Fibroblast of lung (primary cell): ENCODE data around the gene BCAS3. TPM values are rescaled to one million over a fixed set of nuclear protein-coding genes. Genes with fewer than 3 reads are reported as not detected.

Experiments
- DNase-seq, 2 donors: peaks; one replicate each; pipeline versions ENCODE4 v3.0.0 to v3.0.0-alpha.2; 2010; ENCODE audit warnings: low read depth in 2 of 2
- H2AFZ ChIP-seq: 2 replicates; pipeline ENCODE4 v1.5.1; 2012; ENCODE audit warnings: low read length, control low read depth, inconsistent platforms
- H3K27ac ChIP-seq: 2 replicates; pipeline ENCODE4 v1.5.1; 2011; ENCODE audit warnings: low read length, control low read depth; ENCODE audit not compliant: insufficient read depth
- H3K27me3 ChIP-seq: 2 replicates; pipeline ENCODE4 v1.5.1; 2011; ENCODE audit warnings: mild to moderate bottlenecking, low read length; ENCODE audit not compliant: control insufficient read depth, insufficient read depth
- H3K36me3 ChIP-seq: 2 replicates; pipeline ENCODE4 v1.5.1; 2011; ENCODE audit warnings: low read length; ENCODE audit not compliant: control insufficient read depth, insufficient read depth
- H3K4me1 ChIP-seq: 2 replicates; pipeline ENCODE4 v1.5.1; 2011; ENCODE audit warnings: low read length; ENCODE audit not compliant: control insufficient read depth, insufficient read depth; ENCODE audit errors: extremely low read depth
- H3K4me2 ChIP-seq: 2 replicates; pipeline ENCODE4 v1.5.1; 2011; ENCODE audit warnings: low read length, control low read depth; ENCODE audit not compliant: insufficient read depth; ENCODE audit errors: extremely low read depth
- H3K4me3 ChIP-seq, 4 experiments: fragments of 200-600 bp in 1 of 4; sonication (generic) in 1 of 4; replicated peaks in 1 of 4; 2 replicates each; pipeline ENCODE4 v1.5.1; 2011 to 2016; ENCODE audit warnings: low read length in 4 of 4, low read depth in 3 of 4, mild to moderate bottlenecking in 3 of 4, control low read depth in 2 of 4, inconsistent platforms in 1 of 4, mixed read lengths in 1 of 4; ENCODE audit not compliant: insufficient read depth in 1 of 4; ENCODE audit errors: control extremely low read depth in 1 of 4
- H3K79me2 ChIP-seq: 2 replicates; pipeline ENCODE4 v1.5.1; 2012; ENCODE audit warnings: mild to moderate bottlenecking, low read length, inconsistent platforms; ENCODE audit not compliant: control insufficient read depth, insufficient read depth
- H3K9ac ChIP-seq: 2 replicates; pipeline ENCODE4 v1.5.1; 2011; ENCODE audit warnings: mild to moderate bottlenecking, low read length, control low read depth; ENCODE audit not compliant: insufficient read depth
- H3K9me3 ChIP-seq: 2 replicates; pipeline ENCODE4 v1.5.1; 2012; ENCODE audit warnings: low read depth, low read length; ENCODE audit not compliant: control insufficient read depth, insufficient read depth
- H4K20me1 ChIP-seq: 2 replicates; pipeline ENCODE4 v1.5.1; 2011; ENCODE audit warnings: low read length; ENCODE audit not compliant: control insufficient read depth, insufficient read depth; ENCODE audit errors: extremely low read depth
- CTCF ChIP-seq, 2 donors: IDR thresholded peaks in 1 of 2; conservative IDR thresholded peaks in 1 of 2; 1 replicate in 1 of 2; 2 replicates in 1 of 2; pipeline ENCODE4 v1.5.1; 2011 to 2012; ENCODE audit warnings: low read length in 2 of 2, control low read depth in 1 of 2, inconsistent platforms in 1 of 2, low read depth in 1 of 2, mild to moderate bottlenecking in 1 of 2
- EZH2 ChIP-seq: IDR thresholded peaks from 2 replicates; pipeline ENCODE4 v1.5.1; 2012; ENCODE audit warnings: low read length, control low read depth, mild to moderate bottlenecking; ENCODE audit errors: missing control alignments
- polyA plus RNA-seq, 2 donors: library from polyadenylated mRNA; depleted of rRNA in 1 of 2; stranded (reverse) in 1 of 2; unstranded in 1 of 2; fragments of >200 nt; gene quantifications; 2 replicates each; pipeline ENCODE4 v1.2.1, GENCODE V29; 2011 to 2012; ENCODE audit warnings: missing spikeins in 1 of 2
- total RNA-seq: library from RNA; depleted of rRNA; stranded (reverse); fragments of >200 nt; gene quantifications from 2 replicates; pipeline ENCODE4 v1.2.1, GENCODE V29; 2014

The BCAS3 gene
- total and polyA plus RNA-seq, 2 donors (not counting 1 experiment from before 2014, with no cell fraction given) = 9.9 to 43.6 TPM

GRCh38 chr17:60680754-60681153 lies 3.1 kb downstream of the BCAS3 start:
- no peaks in the 10 kb centered on the region for H3K4me1 ChIP-seq
- no peaks in the 10 kb centered on the region for H3K27me3 ChIP-seq
- no peak overlapping the region for H3K27ac ChIP-seq
- no peak overlapping the region for H3K4me3 ChIP-seq
- H3K4me2 ChIP-seq = no peak overlapping the region
- H4K20me1 ChIP-seq = no peaks in the 10 kb centered on the region
- H3K79me2 ChIP-seq = no peaks in the 10 kb centered on the region
- no peak for TF ChIP-seq CTCF (conservative IDR thresholded peaks at IDR 0.05 in 1 of 2, IDR thresholded peaks at IDR 0.05 in 1 of 2; ENCODE audit: low read depth in 1 of 2, low read length in 2 of 2)
- H3K9ac ChIP-seq = no peak overlapping the region
- DNase-seq = no peak
- H3K9me3 ChIP-seq = no peaks in the 10 kb centered on the region
- H3K36me3 ChIP-seq = no peaks in the 10 kb centered on the region
- H2AFZ ChIP-seq = no peak overlapping the region

GRCh38 chr17:60685437-60685836 lies 7.8 kb downstream of the BCAS3 start:
- Histone ChIP-seq H3K36me3 (no peaks in the 10 kb centered on the region), H4K20me1 (no peaks in the 10 kb centered on the region), H3K4me1 (no peaks in the 10 kb centered on the region), H3K9ac (no peak overlapping the region), H3K27me3 (no peaks in the 10 kb centered on the region), H3K4me2 (no peak overlapping the region), H3K4me3 (no peak overlapping the region), H3K27ac (no peak overlapping the region), H2AFZ (no peak overlapping the region), H3K79me2 (no peaks in the 10 kb centered on the region), H3K9me3 (no peaks in the 10 kb centered on the region)
- TF ChIP-seq CTCF (conservative IDR thresholded peaks at IDR 0.05 in 1 of 2, IDR thresholded peaks at IDR 0.05 in 1 of 2; ENCODE audit: low read depth in 1 of 2, low read length in 2 of 2) (no peak), EZH2 (no peak)
- DNase-seq = no peak

- no peak for TF ChIP-seq EZH2
- TF ChIP-seq CTCF (conservative IDR thresholded peaks at IDR 0.05 in 1 of 2, IDR thresholded peaks at IDR 0.05 in 1 of 2; ENCODE audit: low read depth in 1 of 2, low read length in 2 of 2) = no peak
- H3K79me2 ChIP-seq = no peaks in the 10 kb centered on the region
- no peaks in the 10 kb centered on the region for H3K9me3 ChIP-seq
- no peaks in the 10 kb centered on the region for H4K20me1 ChIP-seq
- H3K4me3 ChIP-seq = no peak overlapping the region
- H3K9ac ChIP-seq = no peak overlapping the region
- H2AFZ ChIP-seq = no peak overlapping the region
- no peaks in the 10 kb centered on the region for H3K27me3 ChIP-seq
- no peak overlapping the region for H3K4me2 ChIP-seq
- DNase-seq = peak in 1 of 2 donors; percentile 27
- H3K4me1 ChIP-seq = no peaks in the 10 kb centered on the region
- no peaks in the 10 kb centered on the region for H3K36me3 ChIP-seq
- no peak overlapping the region for H3K27ac ChIP-seq
Measured at GRCh38 chr17:60695960-60696359, 18.3 kb downstream of the BCAS3 start.
